Calu3 (cell line): ENCODE results near the gene SIL1. TPM values are rescaled to one million over a fixed set of nuclear protein-coding genes. Genes with fewer than 3 reads are reported as not detected.

Source experiments
- BruUV-seq: library from RNA; stranded (reverse); fragments of 400-500 nt; replicated peaks from 2 replicates; lab custom pipeline; 2021; lab: Mats Ljungman, UMichigan
- CTCF ChIA-PET: fragments of 300-600 bp; sonication (Branson Sonifier 250); formaldehyde crosslinking; loops from one replicate; lab custom pipeline; 2022; ENCODE audit warnings: antibody characterized with exemption; lab: Charles Lee
- DNase-seq: peaks from one replicate; pipeline ENCODE4 v3.0.0; 2022
- H3K27ac Mint-ChIP-seq: one replicate; pipeline ENCODE4 v1.8.0; 2022; ENCODE audit warnings: mixed read lengths; ENCODE audit not compliant: unreplicated experiment
- H3K27me3 Mint-ChIP-seq: one replicate; pipeline ENCODE4 v1.8.0; 2022; ENCODE audit warnings: mixed read lengths; ENCODE audit not compliant: unreplicated experiment
- H3K36me3 Mint-ChIP-seq: one replicate; pipeline ENCODE4 v1.8.0; 2022; ENCODE audit warnings: mild to moderate bottlenecking, moderate library complexity, mixed read lengths; ENCODE audit not compliant: insufficient read depth, unreplicated experiment
- H3K4me1 Mint-ChIP-seq: one replicate; pipeline ENCODE4 v1.8.0; 2022; ENCODE audit warnings: mild to moderate bottlenecking, low read depth, mixed read lengths; ENCODE audit not compliant: unreplicated experiment
- H3K4me3 Mint-ChIP-seq: one replicate; pipeline ENCODE4 v1.8.0; 2022; ENCODE audit warnings: mild to moderate bottlenecking, low read depth, moderate library complexity, mixed read lengths; ENCODE audit not compliant: unreplicated experiment
- H3K9me3 Mint-ChIP-seq: one replicate; pipeline ENCODE4 v1.8.0; 2022; ENCODE audit warnings: low read depth, mixed read lengths; ENCODE audit not compliant: unreplicated experiment
- CTCF ChIP-seq: fragments of 200-600 bp; IDR thresholded peaks from one replicate; pipeline ENCODE4 v1.8.0; 2022; ENCODE audit warnings: antibody characterized with exemption; ENCODE audit not compliant: unreplicated experiment
- intact Hi-C: fragments of 100-400 bp; cut with micrococcal nuclease; formaldehyde crosslinking; loops from one replicate; pipeline ENCODE4 v1.10.0; 2022; ENCODE audit not compliant: unreplicated experiment
- total RNA-seq: library from RNA; stranded (reverse); gene quantifications from 2 replicates; pipeline ENCODE4 v1.2.3, GENCODE V29; 2022

SIL1 gene
- total RNA-seq, 1 experiment from 2014 or later: 45.8 TPM

- TF ChIP-seq CTCF: no peak
- BruUV-seq: no TSS peak
- no peak for DNase-seq
- no peak overlapping the region for H3K27ac Mint-ChIP-seq
- no peaks in the 10 kb centered on the region for H3K4me1 Mint-ChIP-seq
- CTCF ChIA-PET: interaction anchor here (0.7 to 1.1 kb wide), 3 partner anchors 9 to 164 kb away, joined by 3 to 5 read pairs (median 4); no protein-coding TSS in a partner anchor
- no peak overlapping the region for H3K4me3 Mint-ChIP-seq
- H3K36me3 Mint-ChIP-seq: no peaks in the 10 kb centered on the region
- H3K27me3 Mint-ChIP-seq: no peaks in the 10 kb centered on the region
- intact Hi-C loops: no loop called here
- peaks cover 3% of the 10 kb centered on the region for H3K9me3 Mint-ChIP-seq
Measured at GRCh38 chr5:139215107-139215975, 17.2 kb upstream of the SIL1 start.

GRCh38 chr5:139214646-139215045 lies 16.5 kb upstream of the SIL1 start:
- Mint-ChIP-seq H3K4me3 (no peak overlapping the region), H3K9me3 (peaks cover 3% of the 10 kb centered on the region), H3K36me3 (no peaks in the 10 kb centered on the region), H3K4me1 (no peaks in the 10 kb centered on the region), H3K27me3 (no peaks in the 10 kb centered on the region), H3K27ac (no peak overlapping the region)
- DNase-seq: no peak
- CTCF ChIA-PET: interaction anchor here (0.6 to 1.1 kb wide), 4 partner anchors 8 to 284 kb away, joined by 3 to 5 read pairs (median 3); no protein-coding TSS in a partner anchor
- no TSS peak for BruUV-seq
- intact Hi-C loops: no loop called here
- TF ChIP-seq CTCF: no peak

GRCh38 chr5:139212906-139213305 lies 14.7 kb upstream of the SIL1 start:
- no TSS peak for BruUV-seq
- Mint-ChIP-seq H3K27me3 (peaks cover 8% of the 10 kb centered on the region), H3K9me3 (no peaks in the 10 kb centered on the region), H3K36me3 (no peaks in the 10 kb centered on the region), H3K4me1 (no peaks in the 10 kb centered on the region), H3K4me3 (no peak overlapping the region), H3K27ac (no peak overlapping the region)
- intact Hi-C loops: no loop called here
- CTCF ChIA-PET: no interaction called here
- no peak for TF ChIP-seq CTCF
- DNase-seq: no peak

- CTCF ChIA-PET: no interaction called here
- Mint-ChIP-seq H3K27me3 (peaks cover 11% of the 10 kb centered on the region), H3K9me3 (no peaks in the 10 kb centered on the region), H3K27ac (no peak overlapping the region), H3K4me1 (no peaks in the 10 kb centered on the region), H3K4me3 (no peak overlapping the region), H3K36me3 (no peaks in the 10 kb centered on the region)
- no peak for DNase-seq
- no peak for TF ChIP-seq CTCF
- intact Hi-C loops: no loop called here
- no TSS peak for BruUV-seq
Measured at GRCh38 chr5:139212486-139212885, 14.3 kb upstream of the SIL1 start.
